HG03103 (cell line): ENCODE measurements around the gene RIC8B.
"Not testable (repeated sequence)": the region's sequence is repeated elsewhere in the genome, so short reads cannot be mapped to it uniquely, and the experiment has no call there.

Experiments
- ATAC-seq: cut with Tn5 transposase; IDR thresholded peaks from one replicate; pipeline ENCODE4 v1.9.1; 2021; ENCODE audit warnings: low read depth; ENCODE audit not compliant: unreplicated experiment

The RIC8B gene

GRCh38 chr12:106897981-106898901, 123.8 kb downstream of the RIC8B start:
- ATAC-seq, result no peak

- ATAC-seq, result no peak
Observed at GRCh38 chr12:106900554-106900953, 126.1 kb downstream of the RIC8B start.

GRCh38 chr12:106901276-106901675, 126.8 kb downstream of the RIC8B start:
- ATAC-seq, result no peak

GRCh38 chr12:106902053-106902452, 127.6 kb downstream of the RIC8B start:
- no peak for ATAC-seq

GRCh38 chr12:106903241-106903945, 128.9 kb downstream of the RIC8B start:
- peak; percentile 94 for ATAC-seq

GRCh38 chr12:106906715-106907114, 132.2 kb downstream of the RIC8B start:
- no peak for ATAC-seq

GRCh38 chr12:106907411-106907810, 132.9 kb downstream of the RIC8B start:
- no peak for ATAC-seq

GRCh38 chr12:106907846-106908245, 133.4 kb downstream of the RIC8B start:
- ATAC-seq, result no peak

- no peak for ATAC-seq
Observed at GRCh38 chr12:106908561-106908960, 134.1 kb downstream of the RIC8B start.

GRCh38 chr12:106910202-106910601, 135.7 kb downstream of the RIC8B start:
- peak; percentile 67 for ATAC-seq

GRCh38 chr12:106911581-106911980, 137.1 kb downstream of the RIC8B start:
- ATAC-seq, result no peak

- no peak for ATAC-seq
Observed at GRCh38 chr12:106913456-106913855, 139.0 kb downstream of the RIC8B start.

- no peak for ATAC-seq
Observed at GRCh38 chr12:106914796-106915634, 140.5 kb downstream of the RIC8B start.

GRCh38 chr12:106915635-106916026, 141.1 kb downstream of the RIC8B start:
- ATAC-seq, result no peak

GRCh38 chr12:106917503-106917902, 143.0 kb downstream of the RIC8B start:
- no peak for ATAC-seq

GRCh38 chr12:106918746-106919145, 144.3 kb downstream of the RIC8B start:
- no peak for ATAC-seq

- no peak for ATAC-seq
Observed at GRCh38 chr12:106919910-106920544, 145.5 kb downstream of the RIC8B start.

GRCh38 chr12:106921976-106922375, 147.5 kb downstream of the RIC8B start:
- not testable (repeated sequence) for ATAC-seq

GRCh38 chr12:106923594-106923993, 149.1 kb downstream of the RIC8B start:
- not testable (repeated sequence) for ATAC-seq

- ATAC-seq, result no peak
Observed at GRCh38 chr12:106924268-106924861, 149.9 kb downstream of the RIC8B start.
